ENCODE measurements around the gene SH2D6. TPM values are rescaled to one million over a fixed set of nuclear protein-coding genes. Genes with fewer than 3 reads are reported as not detected.

Gene SH2D6
- total and polyA plus RNA-seq, 9 of the 15 experiments (the other 6 are each of a cell fraction or from before 2014, with no cell fraction given), result 0.07 to 0.76 (median 0.33) TPM; not detected in 2

- TF ChIP-seq, protein P1, sequence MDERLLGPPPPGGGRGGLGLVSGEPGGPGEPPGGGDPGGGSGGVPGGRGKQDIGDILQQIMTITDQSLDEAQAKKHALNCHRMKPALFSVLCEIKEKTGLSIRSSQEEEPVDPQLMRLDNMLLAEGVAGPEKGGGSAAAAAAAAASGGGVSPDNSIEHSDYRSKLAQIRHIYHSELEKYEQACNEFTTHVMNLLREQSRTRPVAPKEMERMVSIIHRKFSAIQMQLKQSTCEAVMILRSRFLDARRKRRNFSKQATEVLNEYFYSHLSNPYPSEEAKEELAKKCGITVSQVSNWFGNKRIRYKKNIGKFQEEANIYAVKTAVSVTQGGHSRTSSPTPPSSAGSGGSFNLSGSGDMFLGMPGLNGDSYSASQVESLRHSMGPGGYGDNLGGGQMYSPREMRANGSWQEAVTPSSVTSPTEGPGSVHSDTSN (CRISPR knock-in tag; IDR thresholded peaks at IDR 0.05; ENCODE audit: low read depth), result no peak
- TF ChIP-seq, protein P1 (tag; conservative IDR thresholded peaks at IDR 0.05; ENCODE audit: low read depth), result no peak
- peak; percentile 85 for TF ChIP-seq POLR2G (IDR thresholded peaks at IDR 0.05; ENCODE audit: low read depth, low read length)
- no peak for TF ChIP-seq POLR3G (IDR thresholded peaks at IDR 0.05; ENCODE audit: extremely low read depth, insufficient read length, insufficient replicate concordance)
- TF ChIP-seq MTF1 (CRISPR knock-in tag; IDR thresholded peaks at IDR 0.05; ENCODE audit: borderline replicate concordance), result no peak
- no peak for TF ChIP-seq ZNF79 (CRISPR knock-in tag; IDR thresholded peaks at IDR 0.05; ENCODE audit: low read depth)
- peak; percentile 85; the same call in 1 of the 2 replicates for TF ChIP-seq HNRNPL (IDR thresholded peaks at IDR 0.05; ENCODE audit: low read depth, low read length)
- TF ChIP-seq ZNF24 (IDR thresholded peaks at IDR 0.05), result no peak
- no peak for TF ChIP-seq ZFP1 (CRISPR knock-in tag; IDR thresholded peaks at IDR 0.05)
- TF ChIP-seq ELF4 (CRISPR knock-in tag; IDR thresholded peaks at IDR 0.05), result no peak
- no peak for TF ChIP-seq CHAMP1 (IDR thresholded peaks at IDR 0.05)
- no peak for TF ChIP-seq ZNF780A (CRISPR knock-in tag; IDR thresholded peaks at IDR 0.05)
- TF ChIP-seq KHSRP (IDR thresholded peaks at IDR 0.05), result no peak
- no peak for TF ChIP-seq SMARCA4 (IDR thresholded peaks at IDR 0.05)
- no peak for TF ChIP-seq RBM17 (IDR thresholded peaks at IDR 0.05; ENCODE audit: borderline replicate concordance, low read depth, low read length)
- 0 out of 2 replicates have a peak, but pooled peaks have one; percentile 51 for TF ChIP-seq ZNF76 (CRISPR knock-in tag; IDR thresholded peaks at IDR 0.05; ENCODE audit: borderline replicate concordance)
- TF ChIP-seq ZBED1 (IDR thresholded peaks at IDR 0.05), result no peak
- no peak for TF ChIP-seq EWSR1 (IDR thresholded peaks at IDR 0.05; ENCODE audit: borderline replicate concordance, low read depth, partially characterized antibody)
- TF ChIP-seq ZNF197 (CRISPR knock-in tag; IDR thresholded peaks at IDR 0.05; ENCODE audit: low read depth), result no peak
These were observed 19.1 kb downstream of the SH2D6 start (continued) for GRCh38 chr2:85437488-85438200.

Measured in K562 (cell line).